ENCODE measurements around the gene CFAP119. TPM values are rescaled to one million over a fixed set of nuclear protein-coding genes. Genes with fewer than 3 reads are reported as not detected.

CFAP119 gene
- total and polyA plus RNA-seq, 2 experiments from 2014 or later, result 2.2 to 5.2 TPM

GRCh38 chr16:30761427-30761927, 385 bp downstream of the CFAP119 start:
- 0 out of 2 replicates have a peak, but pooled peaks cover 7% of the 10 kb centered on the region for H3F3A ChIP-seq (replicated peaks; ENCODE audit: low read depth)
- Mint-ChIP-seq H3K4me1 (peaks cover 16% of the 10 kb centered on the region), H3K36me3 (ENCODE audit: low read depth) (peaks cover 45% of the 10 kb centered on the region), H3K9me3 (no peaks in the 10 kb centered on the region; the same call in 2 of the 3 replicates), H3K27me3 (ENCODE audit: insufficient read depth, low read depth, poor library complexity) (peaks cover 27% of the 10 kb centered on the region), H3K27ac (peak overlapping the region; percentile 90), H3K4me3 (peak overlapping the region; percentile 95)
- H2AFZ ChIP-seq, result peak overlapping the region; percentile 67
- H3K27me3 ChIP-seq (ENCODE audit: insufficient read depth), result no peaks in the 10 kb centered on the region
- H3K27ac ChIP-seq (ENCODE audit: low read depth), result no peak overlapping the region
- peaks cover 24% of the 10 kb centered on the region for H3K79me2 ChIP-seq (replicated peaks; ENCODE audit: insufficient read depth)
- DNase-seq (ENCODE audit: low spot score) (peak; percentile 80), ATAC-seq (peak; percentile 48)
- peaks cover 28% of the 10 kb centered on the region for H3K36me3 ChIP-seq (ENCODE audit: insufficient read depth)
- TF ChIP-seq STAT1 (IDR thresholded peaks at IDR 0.05; ENCODE audit: unreplicated experiment), result no peak
- no peak for TF ChIP-seq ZNF114 (CRISPR knock-in tag; IDR thresholded peaks at IDR 0.05)
- no peak for TF ChIP-seq JUNB (IDR thresholded peaks at IDR 0.05; ENCODE audit: unreplicated experiment)
- no peak for TF ChIP-seq ZNF462 (CRISPR knock-in tag; IDR thresholded peaks at IDR 0.05)
- no peak for TF ChIP-seq ZNF331 (CRISPR knock-in tag; IDR thresholded peaks at IDR 0.05; ENCODE audit: low read depth)
- TF ChIP-seq REST (IDR thresholded peaks at IDR 0.05; ENCODE audit: unreplicated experiment), result no peak
- TF ChIP-seq CTCF (conservative IDR thresholded peaks at IDR 0.05; ENCODE audit: low read depth in 2 of 2), result no peak
- TF ChIP-seq ETS1 (IDR thresholded peaks at IDR 0.05), result no peak
- TF ChIP-seq CREB1 (CRISPR knock-in tag; IDR thresholded peaks at IDR 0.05; ENCODE audit: low read depth), result no peak
- TF ChIP-seq EZH2phosphoT487 (IDR thresholded peaks at IDR 0.05; ENCODE audit: unreplicated experiment), result no peak
- H3K9me2 ChIP-seq (ENCODE audit: insufficient read depth), result no peaks in the 10 kb centered on the region
- H3K4me3 ChIP-seq, result peak overlapping the region; percentile 79
- H3K4me2 ChIP-seq, result peak overlapping the region; percentile 88
- peaks cover 20% of the 10 kb centered on the region for H4K20me1 ChIP-seq (replicated peaks; ENCODE audit: insufficient read depth)
- peaks cover 6% of the 10 kb centered on the region; the same call in 1 of the 2 replicates for H3K4me1 ChIP-seq (ENCODE audit: insufficient read depth)

All from GM23338 (cell line).